PFSK-1 (cell line): ENCODE measurements around the gene CLDN6.

ENCODE experiments used
- POLR2AphosphoS5 ChIP-seq: IDR thresholded peaks from 2 replicates; pipeline ENCODE4 v1.6.1; 2012; ENCODE audit warnings: low read depth, mild to moderate bottlenecking, control low read depth, low read length, moderate library complexity
- REST ChIP-seq, 2 experiments: IDR thresholded peaks; 2 replicates each; pipeline versions ENCODE4 v1.6.1 to v1.8.0; 2011 to 2012; ENCODE audit warnings: low read depth in 2 of 2, low read length in 2 of 2, control low read depth in 1 of 2, inconsistent platforms in 1 of 2, mild to moderate bottlenecking in 1 of 2, moderate library complexity in 1 of 2; ENCODE audit not compliant: insufficient read depth in 1 of 2
- SIN3A ChIP-seq: IDR thresholded peaks from 2 replicates; pipeline ENCODE4 v1.6.1; 2012; ENCODE audit warnings: mild to moderate bottlenecking, low read length, moderate library complexity, borderline replicate concordance; ENCODE audit not compliant: insufficient read depth
- TAF1 ChIP-seq: IDR thresholded peaks from 2 replicates; pipeline ENCODE4 v1.6.1; 2012; ENCODE audit warnings: low read length, control low read depth, borderline replicate concordance; ENCODE audit not compliant: insufficient read depth

- TF ChIP-seq TAF1 = no peak
- TF ChIP-seq POLR2AphosphoS5 = no peak
- TF ChIP-seq SIN3A = no peak
- no peak for TF ChIP-seq REST (IDR thresholded peaks at IDR 0.05; ENCODE audit: insufficient read depth in 1 of 2, low read depth in 2 of 2, low read length in 2 of 2)
Observed at GRCh38 chr16:3001316-3001715, 16.7 kb downstream of the CLDN6 start.
